Measurements from ENCODE around the gene TKTL1. TPM values are rescaled to one million over a fixed set of nuclear protein-coding genes. Genes with fewer than 3 reads are reported as not detected.
A peak's percentile ranks its signal among the peaks of the same experiment; 100 is the strongest.

Gene TKTL1
- total RNA-seq, 3 donors from 2014 or later (not counting 1 experiment from before 2014, with no cell fraction given) = 17.1 to 42.8 (median 28.8) TPM

DNA sequence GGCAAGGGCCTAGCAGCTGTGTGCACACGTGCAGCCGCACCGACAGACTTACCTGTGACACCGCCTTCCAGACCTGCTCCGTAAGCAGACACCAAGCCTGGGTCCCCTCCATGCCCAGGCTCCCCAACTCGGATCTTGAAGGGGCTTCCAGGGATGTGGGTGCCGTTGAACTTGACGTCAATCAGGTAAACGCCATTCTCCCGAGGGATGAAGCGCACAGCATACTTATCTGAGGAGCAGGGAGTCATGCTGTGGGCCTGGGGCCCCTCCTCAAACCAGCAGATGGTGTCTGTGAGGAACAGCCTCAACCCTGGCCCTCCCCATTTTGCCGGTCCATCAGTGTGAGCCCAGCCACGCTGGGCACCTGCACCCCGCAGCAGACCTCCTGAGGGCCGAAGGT lies 54.4 kb downstream of the TKTL1 start:
- peaks cover 69% of the 10 kb centered on the region for H3K36me3 ChIP-seq (ENCODE audit: control insufficient read depth, insufficient read depth, low read length)
- no peak for TF ChIP-seq CTCF (IDR thresholded peaks at IDR 0.05)
- ATAC-seq = no peak
- no peaks in the 10 kb centered on the region for H3K9me3 ChIP-seq (ENCODE audit: control insufficient read depth, insufficient read depth, low read length)
- peaks cover 81% of the 10 kb centered on the region for H3K4me1 ChIP-seq (ENCODE audit: control insufficient read depth, insufficient read depth, low read length)
- H3K27me3 Mint-ChIP-seq (ENCODE audit: low read depth in 2 of 2) = no peaks in the 10 kb centered on the region
- H3K36me3 Mint-ChIP-seq = no peaks in the 10 kb centered on the region
- peaks cover 25 to 36% of the 10 kb centered on the region in 2 donors for H3K4me1 Mint-ChIP-seq
- no peaks in the 10 kb centered on the region for H3K9me3 Mint-ChIP-seq
- H3K4me3 ChIP-seq (ENCODE audit: low read length) = no peak overlapping the region
- WGBS (ENCODE audit: insufficient coverage) = 85% methylated on average over 15 of the region's 15 CpGs
- intact Hi-C loops (cut with micrococcal nuclease) = loop anchor here (10.0 kb wide), 1 partner anchor 45 kb away; the partner anchor contains the start of gene RPL10
- DNase-seq = peak in 1 of 2 donors; percentile 21
- no peaks in the 10 kb centered on the region for H3K27me3 ChIP-seq (ENCODE audit: control insufficient read depth, insufficient read depth, low read length)
- peak overlapping the region; percentile 88 for H3K27ac ChIP-seq (ENCODE audit: low read length)
- H3K4me3 Mint-ChIP-seq = no peak overlapping the region
- H3K27ac Mint-ChIP-seq = peak overlapping the region; percentile 98 to 100

- Histone ChIP-seq H3K4me1 (ENCODE audit: control insufficient read depth, insufficient read depth, low read length) (peaks cover 87% of the 10 kb centered on the region), H3K36me3 (ENCODE audit: control insufficient read depth, insufficient read depth, low read length) (peaks cover 76% of the 10 kb centered on the region), H3K9me3 (ENCODE audit: control insufficient read depth, insufficient read depth, low read length) (no peaks in the 10 kb centered on the region), H3K27me3 (ENCODE audit: control insufficient read depth, insufficient read depth, low read length) (no peaks in the 10 kb centered on the region), H3K27ac (ENCODE audit: low read length) (peak overlapping the region; percentile 88), H3K4me3 (ENCODE audit: low read length) (no peak overlapping the region)
- Mint-ChIP-seq H3K36me3 (no peaks in the 10 kb centered on the region), H3K4me3 (peak overlapping the region; percentile 50), H3K27me3 (ENCODE audit: low read depth in 2 of 2) (no peaks in the 10 kb centered on the region), H3K27ac (peak overlapping the region; percentile 98 to 100), H3K9me3 (no peaks in the 10 kb centered on the region), H3K4me1 (peaks cover 25 to 36% of the 10 kb centered on the region in 2 donors)
- intact Hi-C loops (cut with micrococcal nuclease) = no loop called here
- TF ChIP-seq CTCF (IDR thresholded peaks at IDR 0.05) = no peak
- DNase-seq (peak in 1 of 2 donors; percentile 27), ATAC-seq (no peak)
- WGBS (ENCODE audit: insufficient coverage) = 49% methylated on average over 17 of the region's 19 CpGs
Observed at GRCh38 chrX:154350429-154351182, 55.0 kb downstream of the TKTL1 start.

GRCh38 chrX:154351183-154352011 lies 55.8 kb downstream of the TKTL1 start:
- intact Hi-C loops (cut with micrococcal nuclease) = no loop called here
- H3K9me3 ChIP-seq (ENCODE audit: control insufficient read depth, insufficient read depth, low read length) = no peaks in the 10 kb centered on the region
- DNase-seq (peak; percentile 33 to 73), ATAC-seq (peak in 2 of 3 donors; percentile 20 to 25)
- peaks cover 30 to 40% of the 10 kb centered on the region in 2 donors for H3K4me1 Mint-ChIP-seq
- H3K4me3 ChIP-seq (ENCODE audit: low read length) = no peak overlapping the region
- no peaks in the 10 kb centered on the region for H3K27me3 Mint-ChIP-seq (ENCODE audit: low read depth in 2 of 2)
- H3K27ac Mint-ChIP-seq = peak overlapping the region; percentile 98 to 100
- H3K36me3 Mint-ChIP-seq = no peaks in the 10 kb centered on the region
- WGBS (ENCODE audit: insufficient coverage) = 18% methylated on average over 30 of the region's 30 CpGs
- peaks cover 95% of the 10 kb centered on the region for H3K4me1 ChIP-seq (ENCODE audit: control insufficient read depth, insufficient read depth, low read length)
- TF ChIP-seq CTCF (IDR thresholded peaks at IDR 0.05) = no peak
- no peaks in the 10 kb centered on the region for H3K9me3 Mint-ChIP-seq
- H3K27me3 ChIP-seq (ENCODE audit: control insufficient read depth, insufficient read depth, low read length) = no peaks in the 10 kb centered on the region
- H3K36me3 ChIP-seq (ENCODE audit: control insufficient read depth, insufficient read depth, low read length) = peaks cover 83% of the 10 kb centered on the region
- peak overlapping the region; percentile 88 for H3K27ac ChIP-seq (ENCODE audit: low read length)
- peak overlapping the region; percentile 71 for H3K4me3 Mint-ChIP-seq

Data from natural killer cell (primary cell).